Eye (tissue), 1 donor: ENCODE measurements around the gene NPHS1.
"Not testable (repeated sequence)": the region's sequence is repeated elsewhere in the genome, so short reads cannot be mapped to it uniquely, and the experiment has no call there.

Experiments used
- DNase-seq: peaks from one replicate; pipeline ENCODE4 v3.0.0-alpha.2; 2015

Gene NPHS1, protein sequence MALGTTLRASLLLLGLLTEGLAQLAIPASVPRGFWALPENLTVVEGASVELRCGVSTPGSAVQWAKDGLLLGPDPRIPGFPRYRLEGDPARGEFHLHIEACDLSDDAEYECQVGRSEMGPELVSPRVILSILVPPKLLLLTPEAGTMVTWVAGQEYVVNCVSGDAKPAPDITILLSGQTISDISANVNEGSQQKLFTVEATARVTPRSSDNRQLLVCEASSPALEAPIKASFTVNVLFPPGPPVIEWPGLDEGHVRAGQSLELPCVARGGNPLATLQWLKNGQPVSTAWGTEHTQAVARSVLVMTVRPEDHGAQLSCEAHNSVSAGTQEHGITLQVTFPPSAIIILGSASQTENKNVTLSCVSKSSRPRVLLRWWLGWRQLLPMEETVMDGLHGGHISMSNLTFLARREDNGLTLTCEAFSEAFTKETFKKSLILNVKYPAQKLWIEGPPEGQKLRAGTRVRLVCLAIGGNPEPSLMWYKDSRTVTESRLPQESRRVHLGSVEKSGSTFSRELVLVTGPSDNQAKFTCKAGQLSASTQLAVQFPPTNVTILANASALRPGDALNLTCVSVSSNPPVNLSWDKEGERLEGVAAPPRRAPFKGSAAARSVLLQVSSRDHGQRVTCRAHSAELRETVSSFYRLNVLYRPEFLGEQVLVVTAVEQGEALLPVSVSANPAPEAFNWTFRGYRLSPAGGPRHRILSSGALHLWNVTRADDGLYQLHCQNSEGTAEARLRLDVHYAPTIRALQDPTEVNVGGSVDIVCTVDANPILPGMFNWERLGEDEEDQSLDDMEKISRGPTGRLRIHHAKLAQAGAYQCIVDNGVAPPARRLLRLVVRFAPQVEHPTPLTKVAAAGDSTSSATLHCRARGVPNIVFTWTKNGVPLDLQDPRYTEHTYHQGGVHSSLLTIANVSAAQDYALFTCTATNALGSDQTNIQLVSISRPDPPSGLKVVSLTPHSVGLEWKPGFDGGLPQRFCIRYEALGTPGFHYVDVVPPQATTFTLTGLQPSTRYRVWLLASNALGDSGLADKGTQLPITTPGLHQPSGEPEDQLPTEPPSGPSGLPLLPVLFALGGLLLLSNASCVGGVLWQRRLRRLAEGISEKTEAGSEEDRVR (N-terminal part only)

DNA sequence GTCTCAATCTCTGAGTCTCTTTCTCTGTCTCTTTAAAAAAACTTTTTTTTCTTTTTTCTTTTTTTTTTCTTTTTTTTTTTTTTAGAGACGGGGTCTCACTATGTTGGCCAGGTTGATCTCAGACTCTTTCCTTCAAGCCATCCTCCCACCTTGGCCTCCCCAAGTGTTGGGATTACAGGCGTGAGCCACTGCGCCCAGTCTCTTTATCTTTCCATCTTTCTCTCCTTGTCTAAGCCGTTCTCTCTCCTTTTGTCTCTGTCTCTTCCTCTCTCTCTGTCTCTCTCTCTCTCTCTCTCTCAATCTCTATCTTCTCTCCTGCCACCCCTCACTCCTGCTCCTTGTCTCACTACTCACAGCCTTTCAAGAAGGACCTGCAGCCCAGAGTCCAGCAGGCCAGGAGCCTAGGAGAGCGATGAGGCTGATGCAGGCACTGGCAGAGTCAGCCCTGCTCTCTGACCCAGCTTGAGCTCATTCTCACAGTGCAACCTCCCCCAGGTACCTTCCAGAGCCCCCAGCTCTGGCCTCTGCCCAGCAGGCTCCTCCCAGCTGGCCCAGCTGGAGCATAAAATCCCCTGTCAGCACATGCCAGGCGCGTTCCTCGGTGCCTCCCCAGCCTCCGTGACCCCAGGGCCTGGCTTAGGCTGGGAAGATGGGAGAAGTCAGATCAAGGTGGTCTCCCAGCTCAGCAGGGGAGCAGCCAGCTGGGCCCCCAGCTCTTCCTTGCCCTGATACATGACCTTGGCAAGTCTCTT is at the start of gene NPHS1:
Gene NPHS1, minus strand, starts transcription at position 476 of the 752 bp plus-strand sequence. CDS start 667 bp downstream, outside the sequence.
- DNase-seq: peak; percentile 52

DNA sequence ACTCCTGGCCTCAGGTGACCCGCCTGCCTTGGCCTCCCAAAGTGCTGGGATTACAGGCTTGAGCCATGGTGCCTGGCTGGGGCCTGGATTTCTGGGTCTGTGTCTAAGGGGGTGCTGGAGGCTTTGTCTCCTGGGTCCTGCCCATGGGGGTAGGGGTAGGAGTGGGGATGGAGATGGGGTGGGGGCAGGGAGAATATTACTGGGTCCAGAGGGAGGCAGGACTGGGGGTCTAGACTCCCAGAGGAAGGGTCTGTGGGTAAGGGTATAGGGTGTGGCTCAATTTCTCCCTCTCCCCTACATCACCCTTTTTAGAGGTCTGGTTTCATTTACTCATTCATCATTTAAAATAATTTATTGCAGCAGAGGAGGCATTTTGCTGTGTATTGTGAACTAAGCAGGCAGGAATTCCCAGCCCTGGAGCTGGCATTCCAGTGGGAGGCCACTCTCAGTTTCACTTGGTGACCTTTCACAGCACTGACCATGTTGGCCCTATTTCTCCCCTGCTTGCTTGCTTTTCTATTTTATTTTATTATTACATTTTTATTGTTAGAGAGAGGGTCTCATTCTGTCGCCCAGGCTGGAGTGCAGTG is 48.8 kb upstream of the NPHS1 start:
- no peak for DNase-seq

DNA sequence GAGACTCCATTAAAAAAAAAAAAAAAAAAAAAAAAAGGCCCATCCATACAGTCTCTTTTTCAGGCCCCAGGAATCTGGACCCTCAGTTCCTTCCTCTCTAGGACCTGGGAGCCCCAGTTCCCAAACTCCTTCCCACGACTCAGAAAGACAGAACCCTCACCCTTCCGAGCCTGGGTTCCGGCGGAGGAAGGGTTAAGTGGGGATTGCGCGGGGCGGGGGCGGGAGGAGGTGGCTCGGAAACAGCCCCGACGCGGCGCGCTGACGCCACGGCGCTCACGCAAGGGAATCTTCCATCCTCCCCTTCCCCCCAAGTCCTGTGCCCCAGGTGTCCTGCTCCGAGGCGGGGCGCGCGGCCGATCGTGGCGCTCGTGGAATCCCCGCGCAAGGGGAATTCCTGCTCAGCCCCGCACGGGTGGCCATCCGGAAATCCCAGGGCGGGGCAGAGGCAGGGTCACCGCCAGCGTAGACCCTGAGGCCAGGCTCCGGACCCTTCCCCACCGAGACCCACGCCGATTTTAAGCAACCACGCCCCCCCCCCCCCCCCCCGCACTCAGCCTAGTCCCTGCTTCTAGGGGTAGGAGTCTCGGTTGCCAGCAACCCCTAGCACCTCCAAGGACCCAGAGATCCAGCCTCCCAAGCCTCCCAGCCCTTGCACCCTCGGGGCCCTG is 47.4 kb upstream of the NPHS1 start:
- peak; percentile 92 for DNase-seq

DNA sequence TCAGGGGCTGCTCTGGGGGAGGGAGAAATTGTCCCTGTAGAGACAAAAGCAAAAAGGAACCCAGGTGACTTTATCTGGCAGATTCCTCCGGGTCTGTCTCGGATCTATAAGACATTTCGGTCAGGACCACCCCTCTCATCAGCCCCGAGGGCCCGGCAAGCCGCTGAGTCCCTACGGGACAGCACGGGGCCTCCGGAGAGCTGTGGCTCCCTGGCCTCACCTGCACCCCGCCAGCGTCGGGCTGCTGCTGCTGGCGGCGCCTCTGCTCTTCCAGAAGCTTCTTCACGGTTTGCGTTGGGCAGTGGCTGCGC is 46.1 kb upstream of the NPHS1 start:
- DNase-seq: no peak

DNA sequence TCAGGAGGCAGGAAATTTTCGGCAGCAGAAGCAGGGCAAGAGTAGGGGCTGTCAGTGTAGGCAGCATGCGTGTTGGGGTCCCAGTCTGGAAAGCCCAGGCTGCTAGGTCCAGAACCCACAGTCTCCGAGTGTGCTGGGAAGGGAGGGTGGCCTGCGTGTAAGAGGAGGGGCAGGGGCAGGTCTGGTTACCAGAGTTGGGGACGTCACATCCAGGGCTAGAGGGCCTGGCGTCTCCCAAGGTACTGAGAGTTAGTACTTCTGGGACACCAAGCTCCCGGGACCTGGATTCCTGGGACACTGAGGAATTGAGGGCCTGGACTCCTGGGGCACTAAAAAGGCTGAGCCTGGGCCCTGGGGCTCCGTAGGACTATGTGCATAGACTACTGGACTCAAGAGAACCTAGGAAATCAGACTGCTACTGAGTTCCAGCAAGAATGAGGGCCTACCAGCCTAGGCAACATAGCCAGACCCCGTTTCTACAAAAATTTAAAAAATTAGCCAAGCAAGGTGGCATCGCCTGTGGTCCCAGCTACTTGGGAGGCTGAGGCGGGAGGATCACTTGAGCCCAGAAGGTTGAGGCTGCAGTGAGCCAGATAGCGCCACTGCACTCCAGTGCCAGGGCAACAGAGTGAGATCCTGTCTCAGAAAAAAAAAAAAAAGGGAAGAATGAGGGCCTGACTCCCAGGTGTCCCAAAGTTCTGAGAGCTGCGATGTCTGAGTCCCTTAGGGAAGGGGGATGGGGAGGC is 45.6 kb upstream of the NPHS1 start:
- no peak for DNase-seq

DNA sequence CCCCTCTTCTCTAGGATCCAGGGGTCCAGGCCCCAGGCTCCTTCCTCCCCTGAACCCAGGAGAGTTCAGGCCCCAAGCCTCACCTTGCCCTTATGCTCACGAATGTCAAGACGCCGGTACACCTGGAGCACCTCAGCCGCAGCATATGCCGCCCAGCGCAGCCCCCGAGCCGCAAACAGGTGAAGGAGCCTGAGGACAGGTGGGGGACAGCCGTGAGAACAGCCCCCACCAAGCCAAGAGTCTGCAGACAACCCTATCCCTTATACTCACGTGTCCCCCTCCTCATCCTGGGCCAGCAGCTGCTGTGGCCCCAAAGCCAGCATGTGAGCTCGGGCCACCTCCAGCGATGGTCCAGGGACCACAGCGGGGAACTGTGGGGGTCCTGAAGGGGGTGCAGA is 44.3 kb upstream of the NPHS1 start:
- no peak for DNase-seq

DNA sequence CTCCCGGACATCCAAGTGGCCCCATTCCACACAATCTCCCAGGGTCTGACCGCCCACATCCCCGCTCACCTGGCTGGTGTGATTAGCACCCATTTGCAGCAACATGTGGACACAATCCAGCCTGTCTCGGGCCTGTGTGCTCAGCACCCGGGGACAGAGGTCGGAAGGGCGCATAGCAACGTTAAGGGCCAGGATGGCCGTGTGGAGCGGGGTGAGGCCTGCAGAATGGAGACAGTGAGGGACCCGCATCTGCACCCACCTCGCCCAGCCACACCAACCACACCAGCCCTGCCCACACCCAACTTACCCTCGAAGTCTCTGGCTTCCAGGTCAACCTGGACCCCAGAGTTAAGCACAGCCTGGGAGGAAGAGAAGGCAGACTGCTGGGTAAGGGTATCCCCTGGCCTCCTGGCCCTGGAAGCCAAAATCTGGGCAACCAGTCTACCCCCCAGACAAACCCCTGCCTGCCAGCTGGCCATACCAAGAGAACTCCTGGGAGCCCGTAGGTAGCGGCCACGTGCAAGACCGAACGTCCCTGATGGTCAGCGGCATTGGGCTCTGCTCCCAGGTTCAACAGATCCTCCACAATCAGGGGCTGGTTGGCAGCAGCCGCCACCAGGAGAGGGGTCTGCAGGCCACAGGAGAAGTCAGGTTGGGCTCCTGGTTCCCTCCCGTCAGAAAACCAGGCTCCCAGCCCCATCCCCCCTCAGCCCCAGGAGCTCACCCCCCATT is 43.8 kb upstream of the NPHS1 start:
- DNase-seq: no peak

DNA sequence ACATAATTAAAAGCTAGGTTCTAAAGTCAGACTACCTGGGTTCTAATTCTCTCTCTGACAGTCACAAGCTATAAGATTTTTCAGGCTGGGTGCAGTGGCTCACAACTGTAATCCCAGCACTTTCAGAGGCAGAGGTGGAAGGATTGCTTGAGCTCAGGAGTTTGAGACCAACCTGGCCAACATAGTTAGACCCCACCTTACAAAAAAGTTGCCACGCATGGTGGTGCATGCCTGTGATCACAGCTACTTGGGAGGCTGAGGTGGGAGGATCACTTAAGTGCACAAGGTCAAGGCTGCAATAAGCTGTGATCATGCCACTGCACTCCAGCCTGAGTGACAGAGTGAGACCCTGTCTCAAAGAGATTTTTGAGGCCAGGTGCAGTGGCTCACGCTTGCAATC is 42.0 kb upstream of the NPHS1 start:
- DNase-seq: no peak

DNA sequence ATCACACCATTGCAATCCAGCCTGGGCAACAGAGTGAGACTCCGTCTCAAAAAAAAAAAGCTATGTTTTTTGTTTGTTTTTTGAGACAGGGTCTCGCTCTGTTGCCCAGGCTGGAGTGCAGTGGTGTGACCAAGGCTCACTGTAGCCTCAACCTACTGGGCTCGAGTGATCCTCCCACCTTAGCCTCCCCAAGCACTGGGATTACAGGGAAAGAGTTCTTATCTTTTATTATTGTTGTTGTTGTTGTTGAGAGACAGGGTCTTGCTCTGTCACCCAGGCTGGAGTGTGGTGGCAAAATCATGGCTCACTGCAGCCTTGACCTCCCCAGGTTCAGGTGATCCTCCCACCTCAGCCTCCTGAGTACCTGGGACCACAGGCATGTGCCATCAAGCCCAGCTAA is 39.5 kb upstream of the NPHS1 start:
- not testable (repeated sequence) for DNase-seq

DNA sequence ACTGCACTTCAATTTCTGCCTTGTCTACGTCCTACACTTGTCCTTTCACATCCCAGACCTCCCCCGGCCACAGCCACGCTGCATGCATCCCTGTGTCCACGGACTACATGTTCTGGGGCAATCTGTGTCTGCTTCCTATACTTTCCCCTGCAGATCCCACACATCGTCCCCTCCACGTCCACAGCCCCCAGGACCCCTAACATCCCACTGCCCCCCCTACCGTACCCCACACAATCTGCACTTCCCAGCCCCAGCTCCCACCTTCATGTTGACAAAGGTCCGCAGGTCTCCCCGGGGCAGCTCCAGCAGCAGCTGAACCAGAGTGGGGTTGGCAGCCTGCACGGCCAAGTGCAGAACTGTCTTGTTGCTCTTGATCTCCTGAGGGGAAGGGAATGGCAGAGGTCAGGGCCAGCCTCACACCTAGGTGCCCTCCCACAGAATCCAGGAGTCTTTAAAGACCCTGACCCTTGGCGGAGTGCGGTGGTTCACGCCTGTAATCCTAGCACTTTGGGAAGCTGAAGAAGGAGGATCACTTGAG is 37.9 kb upstream of the NPHS1 start:
- DNase-seq: no peak

DNA sequence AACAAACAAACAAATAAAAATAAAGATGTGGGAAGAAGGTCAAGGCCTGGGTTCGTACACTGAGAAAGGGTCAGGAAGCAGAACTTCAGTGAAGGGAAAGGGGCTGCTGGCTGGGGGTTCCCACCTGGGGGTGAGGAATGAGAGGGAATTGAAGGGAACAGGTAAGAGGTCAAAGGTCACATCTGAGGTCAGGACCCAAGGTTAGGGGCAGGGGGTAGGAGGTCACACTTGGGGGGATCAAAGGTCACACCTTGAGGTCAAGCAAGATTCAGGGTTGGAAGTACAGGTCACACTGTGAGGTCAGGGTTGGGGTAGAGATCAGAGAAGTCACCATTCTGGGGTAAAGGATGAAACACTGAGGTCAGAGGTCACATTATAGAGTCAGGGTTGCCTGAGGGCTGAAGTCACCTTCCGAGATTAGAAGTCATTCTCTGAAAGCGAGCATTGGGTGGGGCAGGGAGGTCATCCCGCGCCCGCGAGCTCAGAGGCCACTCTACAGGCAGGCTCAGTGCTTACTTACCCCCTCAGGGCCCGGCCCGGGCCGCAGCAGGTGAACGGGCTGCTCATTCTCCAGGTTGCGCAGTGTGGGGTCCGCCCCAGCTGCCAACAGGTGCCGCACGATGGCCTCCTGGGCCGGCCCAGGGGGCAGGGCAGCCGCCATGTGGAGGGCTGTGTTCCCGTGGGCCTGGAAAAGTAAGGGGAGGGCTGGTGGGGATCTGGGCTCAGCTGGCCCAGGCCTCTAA is 37.2 kb upstream of the NPHS1 start:
- no peak for DNase-seq

DNA sequence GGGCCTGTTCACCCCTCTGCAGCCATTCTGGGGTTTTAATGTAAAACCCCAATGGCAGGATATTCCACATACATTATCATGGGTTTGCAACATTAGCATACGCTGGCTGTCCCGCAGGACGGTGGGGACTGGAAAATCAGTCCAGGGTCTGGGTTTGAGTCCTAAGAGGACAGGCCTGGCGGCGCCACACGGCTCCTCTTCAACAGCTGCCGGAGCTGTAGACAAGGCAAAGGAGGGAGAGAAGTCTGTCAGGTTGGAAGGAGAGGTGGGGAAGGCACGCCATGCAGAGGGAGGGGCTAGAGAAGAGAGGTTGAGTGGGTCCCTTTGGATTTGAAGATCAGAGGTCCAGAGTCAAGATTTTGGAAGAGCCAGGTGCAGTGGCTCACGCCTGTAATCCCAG is 36.1 kb upstream of the NPHS1 start:
- DNase-seq: no peak

DNA sequence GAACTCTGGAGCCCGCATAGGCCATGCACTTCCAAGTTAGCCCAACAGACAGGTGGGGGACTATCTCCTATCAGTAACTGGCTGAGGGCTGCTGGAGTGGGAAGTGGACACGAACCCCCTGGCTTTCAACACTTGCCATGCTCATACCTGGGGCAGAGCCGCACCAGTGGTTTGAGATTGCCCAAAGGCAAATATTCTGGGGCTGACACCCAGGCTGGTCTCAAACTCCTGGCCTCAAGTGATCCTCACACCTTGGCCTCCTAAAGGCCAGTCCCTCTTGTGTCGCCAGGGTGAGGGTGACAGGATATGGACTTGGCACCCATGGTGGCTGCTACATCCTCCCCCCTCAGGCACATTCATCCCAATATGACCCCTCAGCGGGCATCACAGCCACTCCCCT is 34.9 kb upstream of the NPHS1 start:
- no peak for DNase-seq

DNA sequence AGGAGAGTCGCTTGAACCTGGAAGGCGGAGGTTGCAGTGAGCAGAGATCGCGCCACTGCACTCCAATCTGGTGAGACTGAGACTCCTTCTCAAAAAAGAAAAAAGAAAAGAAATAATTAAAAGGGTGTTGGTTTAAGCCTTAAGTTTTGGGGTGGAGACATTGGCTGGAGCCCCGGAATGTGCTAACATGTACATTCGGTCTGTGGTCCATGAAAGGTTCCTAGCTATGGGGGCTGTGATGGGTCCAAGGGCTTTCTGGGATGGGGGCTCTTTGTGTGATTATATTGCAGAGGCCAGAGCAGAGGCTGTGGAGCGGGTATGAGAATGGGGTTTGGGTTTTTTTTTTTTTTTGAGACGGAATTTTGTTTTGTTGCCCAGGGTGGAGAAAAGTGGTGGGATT is 33.6 kb upstream of the NPHS1 start:
- DNase-seq: no peak

DNA sequence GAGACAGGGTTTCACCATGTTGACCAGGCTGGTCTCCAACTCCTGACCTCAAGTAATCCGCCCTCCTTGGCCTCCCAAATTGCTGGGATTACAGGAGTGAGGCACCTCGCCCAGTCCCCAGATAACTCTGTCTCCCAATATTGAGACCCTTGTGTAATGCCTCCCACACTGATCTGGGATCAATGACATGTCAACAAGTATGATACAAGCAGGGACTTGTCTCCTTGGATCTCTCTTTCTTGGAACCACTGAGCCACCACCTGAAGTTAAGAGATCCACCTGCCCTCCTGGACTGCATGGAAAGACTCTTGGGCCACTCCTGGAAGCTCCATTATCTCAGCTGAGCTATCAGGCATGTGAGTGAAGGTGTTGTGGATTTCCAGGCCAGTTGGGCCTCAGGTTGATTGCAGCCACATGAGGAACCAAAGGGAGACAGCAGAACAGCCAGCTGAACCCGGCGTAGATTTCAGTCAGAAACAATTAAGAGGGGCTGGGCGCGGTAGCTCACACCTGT is 33.0 kb upstream of the NPHS1 start:
- DNase-seq: no peak

DNA sequence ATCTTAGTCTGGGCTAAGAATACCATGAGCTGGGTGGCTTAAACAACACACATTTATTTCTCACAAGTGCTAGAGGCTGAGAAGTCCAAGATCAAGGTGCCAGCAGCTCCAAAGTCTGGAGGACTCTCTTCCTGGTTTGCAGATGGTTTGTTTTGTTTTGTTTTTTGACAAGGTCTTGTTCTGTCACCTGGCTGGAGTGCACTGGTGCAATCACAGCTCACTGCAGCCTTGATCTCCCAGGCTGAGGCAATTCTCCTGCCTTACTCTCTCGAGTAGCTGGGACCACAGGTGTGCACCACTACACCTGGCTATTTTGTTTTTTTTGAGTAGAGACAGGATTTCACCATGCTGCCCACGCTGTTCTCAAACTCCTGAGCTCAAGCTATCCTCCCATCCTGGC is 31.6 kb upstream of the NPHS1 start:
- no peak for DNase-seq

DNA sequence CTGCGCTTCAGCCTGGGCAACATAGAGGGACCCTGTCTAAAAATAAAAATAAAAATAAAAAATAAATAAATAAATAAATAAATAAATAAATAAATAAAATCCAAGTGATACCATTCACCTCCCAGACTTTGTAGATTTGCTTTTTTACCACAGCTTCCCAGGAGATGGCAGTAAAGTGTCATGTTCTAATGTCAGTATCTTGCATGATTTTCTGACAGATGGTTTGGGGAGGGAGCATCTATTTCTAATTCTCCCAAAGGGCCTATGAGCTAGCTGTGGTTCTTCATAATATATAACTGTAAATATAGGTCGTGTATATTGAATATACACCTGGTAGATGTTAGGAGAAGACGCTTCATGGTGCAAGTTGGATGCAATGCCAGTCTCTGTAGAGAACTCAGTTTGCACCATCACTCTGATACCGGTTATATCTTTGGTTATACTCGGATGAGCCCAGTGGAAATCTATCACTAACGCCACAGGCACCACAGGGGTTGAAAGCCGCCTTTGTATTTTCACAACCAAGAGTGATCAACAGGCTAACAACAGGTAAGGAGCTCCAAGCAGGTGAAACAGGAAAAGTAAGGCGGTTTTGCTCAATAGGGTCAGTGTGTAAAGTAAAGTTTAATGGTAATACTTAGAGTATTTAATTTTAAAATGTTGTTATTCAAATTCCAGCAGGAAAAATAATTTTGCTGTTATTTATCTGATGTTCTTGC is 30.0 kb upstream of the NPHS1 start:
- DNase-seq: peak; percentile 88

DNA sequence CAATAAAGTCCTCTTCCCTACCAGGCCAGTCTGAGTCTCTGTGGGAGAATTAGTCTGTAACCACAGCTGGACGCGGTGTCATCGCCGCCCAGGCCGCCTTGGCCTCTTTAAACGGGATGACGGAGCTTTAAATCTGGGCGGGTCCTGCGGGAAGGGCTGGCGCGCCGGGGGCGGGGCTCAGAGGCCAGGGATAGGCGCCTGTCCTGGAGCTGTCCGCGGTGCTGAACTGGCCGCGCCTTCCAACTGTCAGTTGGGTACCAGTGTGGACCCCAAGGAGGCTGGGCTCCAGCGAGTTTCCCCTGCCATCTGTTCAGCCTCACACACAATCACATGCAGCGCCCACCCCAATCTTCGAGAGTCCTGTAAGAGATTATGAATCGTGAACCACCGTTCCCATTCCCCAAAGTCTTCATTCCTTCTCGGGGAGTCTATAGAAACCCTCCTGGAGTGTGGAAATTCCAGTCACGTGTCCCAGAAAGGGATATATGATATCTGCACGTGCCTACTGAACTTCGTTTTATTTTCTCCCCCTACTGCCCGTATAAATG is 27.5 kb upstream of the NPHS1 start:
- DNase-seq: peak; percentile 93
